Right lobe of liver (tissue), 4 donors: ENCODE results near the gene COL24A1.

ENCODE experiments used
- POLR2A ChIP-seq: fragments of 450-650 bp; IDR thresholded peaks from one replicate; pipeline ENCODE4 v1.6.1; 2017; ENCODE audit warnings: antibody characterized with exemption, mild to moderate bottlenecking
- TF ChIP-seq, protein P1 (sequence below), 4 donors: fragments of 200-600 bp in 3 of 4; fragments of 450-650 bp in 1 of 4; IDR thresholded peaks; one replicate each; pipeline versions ENCODE4 v1.5.1 to v1.8.0; 2016 to 2022; ENCODE audit warnings: antibody characterized with exemption in 4 of 4, mild to moderate bottlenecking in 2 of 4
- donor health status: DM: no; HTN: no; CAD: no.
- donor health status: DM: no; HTN: no; CAD: no.
- donor health status: DM: no; HTN: yes; CAD: no.

DNA sequence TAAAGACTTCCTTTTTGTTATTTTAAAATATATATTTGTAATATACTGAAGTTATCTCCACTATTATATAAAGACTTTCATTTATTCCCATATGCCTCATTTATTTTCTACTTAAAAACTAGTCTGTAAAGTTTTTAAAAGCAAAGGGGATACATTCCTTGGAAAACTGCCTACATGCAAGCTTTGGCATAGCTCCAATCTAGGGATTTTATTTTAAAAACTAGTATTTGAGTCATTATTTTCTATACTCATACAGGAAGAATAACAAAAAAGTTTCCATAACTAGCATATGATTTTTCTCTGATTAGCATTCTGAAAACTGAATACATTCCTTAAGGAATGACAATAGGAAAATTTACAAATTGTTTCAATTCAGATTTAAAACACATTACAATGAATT is 88.9 kb downstream of the COL24A1 start:
- TF ChIP-seq, protein P1, sequence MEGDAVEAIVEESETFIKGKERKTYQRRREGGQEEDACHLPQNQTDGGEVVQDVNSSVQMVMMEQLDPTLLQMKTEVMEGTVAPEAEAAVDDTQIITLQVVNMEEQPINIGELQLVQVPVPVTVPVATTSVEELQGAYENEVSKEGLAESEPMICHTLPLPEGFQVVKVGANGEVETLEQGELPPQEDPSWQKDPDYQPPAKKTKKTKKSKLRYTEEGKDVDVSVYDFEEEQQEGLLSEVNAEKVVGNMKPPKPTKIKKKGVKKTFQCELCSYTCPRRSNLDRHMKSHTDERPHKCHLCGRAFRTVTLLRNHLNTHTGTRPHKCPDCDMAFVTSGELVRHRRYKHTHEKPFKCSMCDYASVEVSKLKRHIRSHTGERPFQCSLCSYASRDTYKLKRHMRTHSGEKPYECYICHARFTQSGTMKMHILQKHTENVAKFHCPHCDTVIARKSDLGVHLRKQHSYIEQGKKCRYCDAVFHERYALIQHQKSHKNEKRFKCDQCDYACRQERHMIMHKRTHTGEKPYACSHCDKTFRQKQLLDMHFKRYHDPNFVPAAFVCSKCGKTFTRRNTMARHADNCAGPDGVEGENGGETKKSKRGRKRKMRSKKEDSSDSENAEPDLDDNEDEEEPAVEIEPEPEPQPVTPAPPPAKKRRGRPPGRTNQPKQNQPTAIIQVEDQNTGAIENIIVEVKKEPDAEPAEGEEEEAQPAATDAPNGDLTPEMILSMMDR (IDR thresholded peaks at IDR 0.05) = no peak
- no peak for TF ChIP-seq POLR2A
